Tibial artery (tissue), 4 donors: ENCODE results near the gene COASY.
"Not testable (repeated sequence)": the region's sequence is repeated elsewhere in the genome, so short reads cannot be mapped to it uniquely, and the experiment has no call there.

Source experiments
- DNase-seq, 2 donors: peaks; one replicate each; pipeline ENCODE4 v3.0.0-alpha.2; 2019
- H3K27ac ChIP-seq, 2 donors: fragments of 200-600 bp; sonication (generic) in 1 of 2; 1 replicate in 1 of 2; 2 replicates in 1 of 2; pipeline ENCODE4 v1.5.1; 2018 to 2019; ENCODE audit warnings: mild to moderate bottlenecking in 1 of 2
- H3K27me3 ChIP-seq, 2 donors: fragments of 200-600 bp; sonication (generic) in 1 of 2; one replicate each; pipeline versions ENCODE4 v1.5.1 to v1.6.0; 2016 to 2019
- H3K36me3 ChIP-seq, 3 donors: fragments of 200-600 bp; sonication (generic) in 2 of 3; one replicate each; pipeline ENCODE4 v1.5.1; 2016 to 2019; ENCODE audit warnings: mild to moderate bottlenecking in 2 of 3
- H3K4me1 ChIP-seq, 4 donors: fragments of 200-600 bp; sonication (generic) in 2 of 4; 1 replicate in 3 of 4; 2 replicates in 1 of 4; pipeline ENCODE4 v1.5.1; 2016 to 2019
- H3K4me3 ChIP-seq, 2 donors: fragments of 200-600 bp; sonication (generic) in 1 of 2; 1 replicate in 1 of 2; 2 replicates in 1 of 2; pipeline ENCODE4 v1.5.1; 2018 to 2019; ENCODE audit warnings: mild to moderate bottlenecking in 2 of 2
- H3K9me3 ChIP-seq, 3 donors: fragments of 200-600 bp; sonication (generic) in 1 of 3; one replicate each; pipeline ENCODE4 v1.5.1; 2016 to 2019
- intact Hi-C: fragments of 100-400 bp; cut with DNase I; formaldehyde crosslinking; loops from one replicate; pipeline ENCODE4 v1.15.0; 2023; ENCODE audit warnings: low total_unique reads
- TF ChIP-seq, protein P1 (sequence below), 2 experiments: fragments of 200-600 bp in 1 of 2; fragments of 450-650 bp in 1 of 2; IDR thresholded peaks; one replicate each; pipeline ENCODE4 v1.5.1; 2017 to 2019; ENCODE audit warnings: antibody characterized with exemption in 2 of 2, mild to moderate bottlenecking in 1 of 2, moderate library complexity in 1 of 2

Gene COASY

DNA sequence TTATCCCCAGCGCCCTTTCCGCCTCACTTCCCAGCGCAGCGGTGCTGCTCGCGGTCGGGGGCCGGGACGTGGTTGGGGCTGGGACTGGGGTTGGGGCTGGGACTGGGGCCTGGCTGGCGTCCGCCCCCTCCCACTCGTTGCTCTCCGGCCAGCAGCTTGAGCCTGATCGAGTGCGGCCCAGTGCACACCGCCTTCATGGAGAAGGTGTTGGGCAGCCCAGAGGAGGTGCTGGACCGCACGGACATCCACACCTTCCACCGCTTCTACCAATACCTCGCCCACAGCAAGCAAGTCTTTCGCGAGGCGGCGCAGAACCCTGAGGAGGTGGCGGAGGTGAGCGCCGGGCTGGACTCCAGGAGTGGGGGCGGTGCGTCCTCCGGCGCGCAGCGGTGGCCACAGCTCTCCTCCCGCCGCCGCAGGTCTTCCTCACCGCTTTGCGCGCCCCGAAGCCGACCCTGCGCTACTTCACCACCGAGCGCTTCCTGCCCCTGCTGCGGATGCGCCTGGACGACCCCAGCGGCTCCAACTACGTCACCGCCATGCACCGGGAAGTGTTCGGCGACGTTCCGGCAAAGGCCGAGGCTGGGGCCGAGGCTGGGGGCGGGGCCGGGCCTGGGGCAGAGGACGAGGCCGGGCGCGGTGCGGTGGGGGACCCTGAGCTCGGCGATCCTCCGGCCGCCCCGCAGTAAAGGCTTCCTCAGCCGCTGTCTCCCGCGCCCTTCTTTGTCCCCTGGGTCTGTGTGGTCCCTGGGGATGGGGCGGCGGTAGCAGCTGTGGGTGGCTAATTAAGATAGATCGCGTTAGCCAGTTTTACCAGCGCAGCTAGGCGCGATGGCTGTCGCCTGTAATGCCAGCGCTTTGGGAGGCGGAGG, 7.5 kb upstream of the COASY start:
- no peaks in the 10 kb centered on the region for H3K27me3 ChIP-seq
- peak; percentile 85 to 91 for DNase-seq
- intact Hi-C loops, result no loop called here
- H3K9me3 ChIP-seq, result no peaks in the 10 kb centered on the region
- peak overlapping the region; percentile 70 to 92 for H3K4me3 ChIP-seq
- TF ChIP-seq, protein P1, sequence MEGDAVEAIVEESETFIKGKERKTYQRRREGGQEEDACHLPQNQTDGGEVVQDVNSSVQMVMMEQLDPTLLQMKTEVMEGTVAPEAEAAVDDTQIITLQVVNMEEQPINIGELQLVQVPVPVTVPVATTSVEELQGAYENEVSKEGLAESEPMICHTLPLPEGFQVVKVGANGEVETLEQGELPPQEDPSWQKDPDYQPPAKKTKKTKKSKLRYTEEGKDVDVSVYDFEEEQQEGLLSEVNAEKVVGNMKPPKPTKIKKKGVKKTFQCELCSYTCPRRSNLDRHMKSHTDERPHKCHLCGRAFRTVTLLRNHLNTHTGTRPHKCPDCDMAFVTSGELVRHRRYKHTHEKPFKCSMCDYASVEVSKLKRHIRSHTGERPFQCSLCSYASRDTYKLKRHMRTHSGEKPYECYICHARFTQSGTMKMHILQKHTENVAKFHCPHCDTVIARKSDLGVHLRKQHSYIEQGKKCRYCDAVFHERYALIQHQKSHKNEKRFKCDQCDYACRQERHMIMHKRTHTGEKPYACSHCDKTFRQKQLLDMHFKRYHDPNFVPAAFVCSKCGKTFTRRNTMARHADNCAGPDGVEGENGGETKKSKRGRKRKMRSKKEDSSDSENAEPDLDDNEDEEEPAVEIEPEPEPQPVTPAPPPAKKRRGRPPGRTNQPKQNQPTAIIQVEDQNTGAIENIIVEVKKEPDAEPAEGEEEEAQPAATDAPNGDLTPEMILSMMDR (IDR thresholded peaks at IDR 0.05), result no peak
- peaks cover 0 to 32% (median 23%) of the 10 kb centered on the region in 4 donors for H3K4me1 ChIP-seq
- H3K36me3 ChIP-seq, result no peaks in the 10 kb centered on the region
- H3K27ac ChIP-seq, result peak overlapping the region; percentile 83 to 93

DNA sequence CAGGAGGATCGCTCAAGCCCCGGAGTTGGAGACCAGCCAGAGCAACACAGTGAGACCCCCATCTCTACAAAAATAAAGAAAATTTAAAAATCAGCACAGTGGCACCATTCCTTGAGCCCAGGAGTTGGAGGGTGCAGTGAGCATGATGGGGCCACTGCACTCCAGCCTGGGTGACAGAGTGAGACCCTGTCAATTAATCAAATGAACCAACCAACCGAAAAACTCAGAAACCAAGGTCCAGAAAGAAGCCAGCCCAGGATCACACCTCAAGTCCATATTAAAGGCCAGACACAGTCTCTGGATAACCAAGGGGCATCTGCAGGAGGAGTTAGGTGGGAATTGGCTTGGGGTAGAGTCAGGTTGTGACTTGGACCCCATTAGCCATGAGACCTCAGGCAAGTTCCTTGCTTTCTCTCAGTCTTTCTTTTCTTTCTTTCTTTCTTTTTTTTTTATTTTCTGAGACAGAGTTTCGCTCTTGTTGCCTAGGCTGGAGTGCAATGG, 6.8 kb upstream of the COASY start:
- intact Hi-C loops, result no loop called here
- peaks cover 0 to 32% (median 25%) of the 10 kb centered on the region in 4 donors for H3K4me1 ChIP-seq
- TF ChIP-seq, protein P1 (IDR thresholded peaks at IDR 0.05), result no peak

DNA sequence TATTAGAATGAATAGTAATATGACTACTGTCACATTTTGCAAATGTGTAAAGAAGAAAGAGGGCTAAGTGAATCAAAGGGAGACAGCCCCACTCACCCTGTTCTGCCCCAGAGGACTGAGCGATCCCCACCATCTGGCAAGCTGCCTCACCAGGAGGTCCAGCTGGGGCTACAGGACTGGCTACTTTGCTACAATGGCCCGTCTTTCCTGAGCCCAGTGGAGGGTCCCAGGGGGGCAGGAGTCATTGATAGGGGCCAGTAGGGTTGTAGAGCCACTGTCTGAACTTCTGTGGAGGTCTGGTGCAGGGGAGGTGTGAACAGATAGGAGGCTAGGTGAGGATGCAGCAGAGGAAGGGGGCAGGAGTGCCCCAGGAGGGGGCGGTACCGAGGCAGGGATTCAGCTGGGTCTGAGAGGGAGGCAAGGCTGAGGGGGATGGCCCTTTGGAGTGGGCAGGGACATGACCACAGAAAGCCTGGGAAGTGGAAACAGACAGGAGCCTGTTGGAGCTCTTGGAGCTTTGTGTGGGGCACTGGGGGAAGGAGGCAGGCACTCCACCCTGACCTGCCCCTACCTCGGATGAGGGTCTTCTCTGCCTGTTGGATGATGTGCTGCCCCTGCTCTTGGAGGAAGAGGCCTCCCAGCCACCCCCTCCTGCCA, 5.9 kb upstream of the COASY start:
- intact Hi-C loops, H3K9me3 ChIP-seq, H3K4me3 ChIP-seq, H3K27me3 ChIP-seq, H3K36me3 ChIP-seq, DNase-seq: not testable (repeated sequence)
- H3K4me1 ChIP-seq, result peaks cover 0 to 38% (median 27%) of the 10 kb centered on the region in 4 donors
- H3K27ac ChIP-seq, result peak overlapping the region; percentile 83 to 93

More for the DNA sequence above, 6.8 kb upstream of the COASY start:
- DNase-seq, result no peak
- Histone ChIP-seq H3K27me3 (no peaks in the 10 kb centered on the region), H3K9me3 (no peaks in the 10 kb centered on the region), H3K4me3 (peak overlapping the region; percentile 70 to 92), H3K36me3 (no peaks in the 10 kb centered on the region), H3K27ac (peak overlapping the region; percentile 83 to 93)

DNA sequence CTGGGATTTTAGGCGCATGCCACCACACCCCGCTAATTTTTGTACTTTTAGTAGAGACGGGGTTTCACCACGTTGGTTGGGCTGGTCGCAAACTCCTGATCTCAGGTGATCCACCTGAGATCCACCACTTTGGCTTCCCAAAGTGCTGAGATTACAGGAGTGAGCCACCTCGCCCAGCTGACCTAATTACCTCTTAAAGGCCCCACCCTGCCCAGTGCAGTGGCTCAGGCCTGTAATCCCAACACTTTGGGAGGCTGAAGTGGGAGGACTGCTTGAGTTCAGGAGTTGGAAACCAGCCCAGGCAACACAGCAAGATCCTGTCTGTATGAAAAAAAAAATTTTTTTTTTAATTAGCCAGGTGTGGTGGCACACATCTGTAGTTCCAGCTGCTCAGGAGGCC, 2.9 kb upstream of the COASY start:
- no peak for DNase-seq
- H3K4me1 ChIP-seq, result peaks cover 4 to 47% (median 36%) of the 10 kb centered on the region in 4 donors
- H3K9me3 ChIP-seq, result no peaks in the 10 kb centered on the region
- no peaks in the 10 kb centered on the region for H3K27me3 ChIP-seq
- H3K36me3 ChIP-seq, result peaks cover 0 to 3% (median 0%) of the 10 kb centered on the region in 3 donors
- no peak overlapping the region for H3K27ac ChIP-seq
- TF ChIP-seq, protein P1 (IDR thresholded peaks at IDR 0.05), result no peak
- no peak overlapping the region for H3K4me3 ChIP-seq
- intact Hi-C loops, result no loop called here

DNA sequence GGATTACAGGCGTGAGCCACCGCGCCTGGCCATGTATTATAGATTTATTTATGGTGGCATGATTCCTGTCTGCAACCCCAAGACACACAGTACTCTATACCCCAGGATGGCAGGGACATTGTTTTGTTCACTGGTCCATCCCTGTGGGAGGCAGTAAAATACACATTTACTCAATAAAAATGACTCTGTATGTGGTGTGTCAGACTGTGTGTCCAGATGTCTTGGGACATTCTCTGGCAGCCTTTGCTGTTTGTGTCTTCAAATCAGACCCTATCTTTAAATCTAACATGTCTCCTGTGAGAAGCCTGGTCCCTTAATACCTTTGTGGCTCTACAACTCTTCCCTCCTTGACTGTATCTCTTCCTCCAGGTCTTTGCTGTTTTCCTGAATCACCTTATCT, 1.7 kb upstream of the COASY start:
- Histone ChIP-seq H3K27ac (peak overlapping the region in 1 of 2 donors; percentile 87), H3K27me3 (no peaks in the 10 kb centered on the region)

More for the DNA sequence above, 1.7 kb upstream of the COASY start:
- intact Hi-C loops, result no loop called here
- no peak for DNase-seq
- H3K4me3 ChIP-seq, result no peak overlapping the region
- H3K4me1 ChIP-seq, result peaks cover 4 to 48% (median 40%) of the 10 kb centered on the region in 4 donors
- peaks cover 9 to 14% (median 10%) of the 10 kb centered on the region in 3 donors for H3K36me3 ChIP-seq
- H3K9me3 ChIP-seq, result no peaks in the 10 kb centered on the region
- TF ChIP-seq, protein P1 (IDR thresholded peaks at IDR 0.05), result no peak
